ENCODE data around the gene ELMO1.

Gene ELMO1

GRCh38 chr7:36852931-36853330 is 595.7 kb downstream of the ELMO1 start:
- no peak for DNase-seq

DNA sequence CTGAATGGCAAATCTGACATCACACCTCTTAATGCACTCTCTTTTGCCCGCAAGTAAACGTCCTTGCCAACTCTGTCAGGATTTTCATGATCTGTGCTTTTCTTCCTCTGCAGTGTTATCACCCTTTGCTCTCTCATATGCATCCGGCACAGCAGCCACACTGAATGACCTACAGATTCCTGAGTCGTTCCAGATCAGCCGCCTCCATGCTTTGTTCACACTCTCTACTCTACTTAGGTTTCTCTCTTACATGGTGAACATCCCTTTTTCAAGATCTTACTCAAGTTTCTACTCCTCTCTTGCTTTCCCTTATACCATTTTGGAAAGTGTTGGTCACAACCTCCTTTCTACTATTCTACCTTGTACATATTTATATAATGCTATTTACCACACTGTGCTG is 596.6 kb downstream of the ELMO1 start:
- no peak for DNase-seq

DNA sequence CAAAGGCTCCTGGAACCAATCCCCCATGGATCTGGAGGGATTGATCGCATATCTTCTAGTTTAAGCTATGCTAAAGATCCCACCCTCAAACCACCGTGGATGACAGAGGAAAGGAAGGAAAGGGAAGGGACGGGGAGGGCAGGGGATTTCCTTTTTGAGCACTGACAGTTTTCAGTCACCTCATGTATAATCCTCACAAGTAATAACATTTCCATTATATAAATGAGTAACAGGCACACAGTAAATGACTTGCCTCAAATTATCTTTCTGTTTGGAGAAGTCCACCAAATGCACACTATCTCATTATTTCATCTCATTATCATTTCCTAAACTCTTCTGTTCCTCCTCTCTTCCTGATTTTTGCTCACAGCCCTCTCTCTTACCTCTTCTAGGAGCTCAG is 597.3 kb downstream of the ELMO1 start:
- no peak for DNase-seq

GRCh38 chr7:36847946-36848345 is 600.7 kb downstream of the ELMO1 start:
- DNase-seq = no peak

DNA sequence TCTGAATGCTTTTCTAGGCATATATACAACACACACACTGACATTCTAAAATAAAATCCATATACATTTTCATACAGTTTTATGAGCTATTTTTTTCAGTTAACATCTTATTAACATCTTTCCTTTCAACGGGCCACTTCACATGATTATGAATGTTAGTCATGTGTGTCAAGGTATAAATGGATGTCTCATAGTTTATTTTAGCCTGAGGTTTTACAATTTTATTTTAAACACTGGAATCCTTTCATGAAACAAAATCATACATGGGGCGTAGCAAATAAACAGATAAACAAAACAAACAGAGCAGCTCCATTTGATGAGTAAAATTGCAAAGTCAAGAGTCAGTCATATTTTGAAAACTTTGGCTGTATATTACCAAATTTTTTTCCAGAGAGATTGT is 604.3 kb downstream of the ELMO1 start:
- no peak for DNase-seq

GRCh38 chr7:36840904-36841303 is 607.8 kb downstream of the ELMO1 start:
- DNase-seq = no peak

DNA sequence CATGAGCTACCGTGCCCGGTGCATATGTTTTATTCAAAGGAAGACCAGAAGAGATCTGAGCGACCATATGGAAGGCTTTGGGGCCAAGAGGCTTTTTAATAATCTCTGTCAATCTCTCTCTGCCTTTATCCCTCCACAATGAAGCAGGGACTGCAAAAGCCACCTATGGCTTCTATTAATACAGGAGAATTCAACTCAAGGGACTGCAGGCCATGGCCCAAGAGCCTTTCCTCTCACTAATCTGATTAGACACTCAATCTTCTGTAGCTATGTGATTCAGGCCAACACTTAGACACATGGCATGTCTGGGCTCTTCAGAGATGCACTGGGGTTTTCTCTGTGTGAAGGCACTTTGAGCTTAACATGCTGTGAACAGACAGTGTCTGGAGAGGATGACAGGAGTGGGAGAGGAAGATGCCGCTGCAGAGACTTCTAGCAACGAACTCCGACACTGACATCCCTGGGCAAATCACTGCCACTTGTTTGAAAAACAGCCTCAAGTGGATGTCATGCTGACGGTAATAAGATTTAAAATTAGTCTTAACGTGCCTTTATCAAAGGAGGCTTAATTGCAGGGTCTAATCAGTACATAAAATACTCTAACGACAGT is 609.9 kb downstream of the ELMO1 start:
- no peak for DNase-seq

- DNase-seq = no peak
Measured at GRCh38 chr7:36831049-36831448, 617.6 kb downstream of the ELMO1 start.

DNA sequence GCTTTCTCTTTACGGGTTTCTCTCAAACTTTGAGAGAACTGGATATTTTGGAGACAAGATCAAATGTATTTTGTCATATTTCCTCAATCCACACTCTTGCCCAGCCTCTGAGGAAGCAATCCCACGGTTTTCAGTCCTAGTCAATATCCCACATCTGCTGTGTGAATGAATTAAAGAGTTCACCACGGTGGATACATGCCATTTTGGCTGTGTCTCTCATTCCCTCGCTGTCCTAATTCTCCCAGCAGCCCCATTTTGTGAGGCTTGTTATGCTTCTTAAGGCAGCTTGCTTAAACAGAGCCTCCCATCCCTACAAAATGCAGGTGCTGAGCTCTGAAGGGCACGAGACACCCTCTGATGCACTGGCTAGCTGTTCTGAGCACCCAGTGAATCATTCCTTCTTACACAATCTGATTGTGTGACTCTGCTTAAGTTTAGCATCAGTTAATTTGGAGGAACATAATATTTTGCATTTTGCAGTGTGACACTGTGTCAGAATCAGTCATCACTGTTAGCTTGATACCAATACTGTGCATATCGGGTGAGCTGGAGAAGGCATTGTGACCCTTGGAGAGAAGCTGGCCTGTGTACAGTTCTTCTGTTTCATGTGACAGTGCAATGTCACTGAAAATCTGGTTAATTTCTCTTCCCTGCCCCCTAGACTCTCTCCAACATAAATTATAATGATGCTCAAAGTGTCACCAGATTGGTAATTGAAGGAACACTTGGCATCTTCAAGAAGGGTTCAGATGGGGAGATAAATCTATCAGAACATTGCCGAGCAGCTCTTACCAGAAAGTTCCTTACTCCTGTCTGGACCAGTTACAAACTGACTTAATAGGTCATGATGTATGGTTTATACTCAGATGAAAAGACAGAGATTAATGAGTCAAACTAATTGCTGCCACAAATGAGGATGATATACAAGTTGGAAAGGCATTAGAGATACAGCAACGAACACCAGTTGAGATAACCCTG is 620.6 kb downstream of the ELMO1 start:
- no peak for DNase-seq

DNA sequence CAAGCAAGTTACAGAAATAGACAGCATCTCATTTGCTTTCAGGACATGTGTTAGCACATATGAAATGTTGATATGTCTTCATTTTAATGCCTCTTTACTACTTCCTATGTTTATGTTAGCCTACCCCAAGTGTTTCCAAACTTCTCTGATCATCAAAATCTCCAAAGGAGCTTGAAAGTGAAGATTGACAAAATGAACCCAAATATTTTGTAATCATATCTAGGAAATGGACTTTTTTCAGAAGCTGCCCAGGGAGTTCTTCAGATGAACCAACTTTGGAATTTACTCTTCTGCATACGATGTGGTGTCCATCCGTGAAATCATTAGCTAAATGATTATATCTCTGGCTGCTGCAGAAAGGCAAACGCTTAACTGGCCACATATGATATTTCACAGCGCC is 623.2 kb downstream of the ELMO1 start:
- DNase-seq = no peak

DNA sequence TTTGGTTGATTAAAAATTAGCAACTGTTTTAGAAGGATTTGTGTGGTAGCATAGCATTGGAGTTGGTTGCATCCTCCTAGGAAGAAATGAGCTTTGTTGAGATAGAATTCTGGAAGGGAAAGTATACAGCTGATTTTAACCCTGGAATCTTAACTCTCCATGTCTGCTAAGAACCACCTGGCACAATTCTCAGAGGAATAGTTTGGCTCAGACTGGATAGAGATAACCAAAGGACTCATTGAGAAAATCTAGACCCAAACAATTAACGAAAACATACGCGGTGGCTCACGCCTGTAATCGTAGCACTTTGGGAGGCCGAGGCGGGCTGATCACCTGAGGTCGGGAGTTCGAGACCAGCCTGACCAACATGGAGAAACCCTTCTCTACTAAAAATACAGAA is 625.3 kb downstream of the ELMO1 start:
- no peak for DNase-seq

DNA sequence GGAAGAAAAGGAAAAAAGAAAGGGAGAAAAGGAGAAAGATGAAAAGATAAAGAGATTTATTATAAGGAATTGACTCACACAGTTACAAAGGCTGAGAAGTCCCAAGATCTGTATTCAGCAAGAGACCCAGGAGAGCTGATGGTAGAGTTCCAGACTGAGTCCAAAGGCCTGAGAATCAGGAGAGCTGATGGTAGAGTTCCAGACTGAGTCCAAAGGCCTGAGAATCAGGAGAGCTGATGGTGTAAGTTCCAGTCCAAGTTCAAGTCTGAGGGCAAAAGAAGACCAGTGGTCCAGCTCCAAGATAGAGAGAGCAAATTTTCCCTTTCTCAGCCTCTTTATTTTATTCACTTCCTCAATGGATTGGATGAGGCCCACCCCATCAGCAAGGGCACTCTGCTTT is 627.0 kb downstream of the ELMO1 start:
- no peak for DNase-seq

GRCh38 chr7:36820527-36821170 is 628.0 kb downstream of the ELMO1 start:
- DNase-seq = no peak

- no peak for DNase-seq
Measured at GRCh38 chr7:36819639-36820038, 629.0 kb downstream of the ELMO1 start.

GRCh38 chr7:36814311-36814710 is 634.4 kb downstream of the ELMO1 start:
- no peak for DNase-seq

DNA sequence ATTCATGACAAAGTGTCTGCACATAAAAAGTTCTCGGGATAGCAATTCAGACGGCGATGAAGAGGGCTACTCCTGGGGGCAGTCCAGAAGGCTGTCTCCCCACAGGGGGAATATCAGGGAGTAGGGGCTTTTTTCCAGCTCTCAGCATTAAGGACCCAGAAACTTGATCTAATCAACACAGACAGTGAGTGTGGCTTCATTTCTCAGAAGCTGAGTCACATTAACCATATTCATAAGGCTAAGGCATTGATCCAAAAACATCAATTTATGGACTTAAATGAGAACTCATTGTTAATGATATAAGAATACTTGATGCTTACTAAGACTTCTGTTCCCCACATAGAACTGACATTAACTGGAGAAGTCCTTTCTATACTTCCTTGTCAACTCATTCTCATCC is 636.9 kb downstream of the ELMO1 start:
- no peak for DNase-seq

GRCh38 chr7:36810489-36810888 is 638.2 kb downstream of the ELMO1 start:
- no peak for DNase-seq

DNA sequence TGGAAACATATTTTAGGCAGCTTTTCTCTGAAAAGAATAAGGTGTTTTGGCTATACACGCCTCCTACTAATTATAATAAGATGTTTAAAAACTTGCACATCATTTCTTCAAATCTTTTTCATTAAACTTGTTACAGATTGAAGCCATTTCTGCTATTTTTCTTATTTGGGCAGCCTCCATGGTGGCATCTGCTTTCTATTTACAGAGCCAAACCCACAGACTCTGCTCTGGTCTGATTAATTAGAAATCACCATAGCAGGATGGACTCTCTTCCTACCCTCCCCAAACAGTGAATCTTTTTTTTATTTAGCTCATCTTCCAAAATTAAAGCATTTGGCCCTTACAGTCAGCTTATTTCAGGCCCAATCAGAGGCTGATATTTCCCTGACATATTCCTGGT is 638.6 kb downstream of the ELMO1 start:
- no peak for DNase-seq

- DNase-seq = no peak
Measured at GRCh38 chr7:36809510-36809909, 639.2 kb downstream of the ELMO1 start.

DNA sequence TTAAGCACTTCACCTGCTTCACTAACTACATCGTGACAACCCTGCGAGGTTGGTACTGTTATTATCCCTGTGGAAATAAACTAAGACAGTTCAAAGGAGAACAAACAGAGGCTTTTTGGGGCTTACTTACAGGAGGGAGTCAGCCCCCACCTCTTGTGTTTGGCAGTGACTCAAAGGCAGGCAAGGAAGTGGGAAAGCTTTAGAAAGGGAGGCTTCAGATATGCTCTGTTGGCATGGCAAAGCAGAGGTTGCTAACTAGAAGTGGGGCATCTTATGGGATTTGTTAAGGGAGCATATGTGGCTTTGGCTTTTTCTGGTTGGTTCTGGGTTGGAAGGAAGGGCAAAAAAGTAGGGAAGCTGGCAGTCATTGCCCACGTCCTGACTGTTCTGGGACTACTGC is 639.6 kb downstream of the ELMO1 start:
- DNase-seq = no peak

- no peak for DNase-seq
Measured at GRCh38 chr7:36806891-36807290, 641.8 kb downstream of the ELMO1 start.
